GM12878 (cell line): Measurements from ENCODE around the gene ISG20L2. TPM values are rescaled to one million over a fixed set of nuclear protein-coding genes. Genes with fewer than 3 reads are reported as not detected.

Experiments
- ATF3 ChIP-seq: IDR thresholded peaks from 2 replicates; pipeline ENCODE4 v1.6.1; 2011; ENCODE audit warnings: low read depth, mild to moderate bottlenecking, low read length, moderate library complexity, borderline replicate concordance; ENCODE audit errors: extremely low read depth
- ATF7 ChIP-seq: fragments of 450-650 bp; IDR thresholded peaks from 2 replicates; pipeline ENCODE4 v1.6.1; 2016; ENCODE audit warnings: low read depth, mild to moderate bottlenecking
- BACH1 ChIP-seq: fragments of 450-650 bp; IDR thresholded peaks from 2 replicates; pipeline ENCODE4 v1.6.1; 2017; ENCODE audit warnings: mild to moderate bottlenecking, borderline replicate concordance
- HSF1 ChIP-seq: fragments of 150-350 bp; IDR thresholded peaks from 2 replicates; pipeline ENCODE4 v1.6.1; 2014; ENCODE audit warnings: mild to moderate bottlenecking, low read depth, low read length
- IKZF2 ChIP-seq, 2 experiments: fragments of 450-650 bp; IDR thresholded peaks; 2 replicates each; pipeline ENCODE4 v1.6.1; 2017; ENCODE audit warnings: mild to moderate bottlenecking in 2 of 2, moderate library complexity in 2 of 2
- MEF2A ChIP-seq: IDR thresholded peaks from 2 replicates; pipeline ENCODE4 v1.6.1; 2011; ENCODE audit warnings: low read depth, mild to moderate bottlenecking, low read length, moderate library complexity; ENCODE audit not compliant: insufficient read depth
- POLR2A ChIP-seq: IDR thresholded peaks from 2 replicates; pipeline ENCODE4 v1.6.1; 2011; ENCODE audit warnings: low read depth, mild to moderate bottlenecking, low read length
- POLR2AphosphoS5 ChIP-seq: IDR thresholded peaks from 2 replicates; pipeline ENCODE4 v1.6.1; 2011; ENCODE audit warnings: mild to moderate bottlenecking, low read length, inconsistent platforms
- RAD51 ChIP-seq: fragments of 450-650 bp; IDR thresholded peaks from 2 replicates; pipeline ENCODE4 v1.6.1; 2016; ENCODE audit warnings: moderate library complexity, mild to moderate bottlenecking, inconsistent platforms
- RELA ChIP-seq: fragments of 450-650 bp; IDR thresholded peaks from 2 replicates; pipeline ENCODE4 v1.8.0; 2014; ENCODE audit warnings: borderline replicate concordance; ENCODE audit not compliant: partially characterized antibody
- SPI1 ChIP-seq: IDR thresholded peaks from 2 replicates; pipeline ENCODE4 v1.6.1; 2011; ENCODE audit warnings: low read depth, mild to moderate bottlenecking, low read length, moderate library complexity, borderline replicate concordance; ENCODE audit not compliant: insufficient read depth
- ZBTB11 ChIP-seq: fragments of 450-650 bp; formaldehyde crosslinking; IDR thresholded peaks from 2 replicates; pipeline ENCODE4 v1.5.0; 2022; ENCODE audit warnings: mild to moderate bottlenecking, missing genetic modification characterization
- ZBTB4 ChIP-seq: fragments of 450-650 bp; formaldehyde crosslinking; IDR thresholded peaks from 2 replicates; pipeline ENCODE4 v1.4.0; 2022; ENCODE audit warnings: mild to moderate bottlenecking, moderate library complexity
- ZNF384 ChIP-seq: IDR thresholded peaks from 2 replicates; pipeline ENCODE4 v1.6.1; 2012; ENCODE audit warnings: low read depth, mild to moderate bottlenecking, low read length, improper control_type of control experiment, borderline replicate concordance
- ZNF592 ChIP-seq: fragments of 450-650 bp; IDR thresholded peaks from 2 replicates; pipeline ENCODE4 v1.6.1; 2017; ENCODE audit warnings: mild to moderate bottlenecking, moderate library complexity
- polyA plus RNA-seq, 11 experiments: library from polyadenylated mRNA; depleted of rRNA in 4 of 11; unstranded in 6 of 11; stranded (reverse) in 5 of 11; fragments of >200 nt; fragmentation: Nextera tagmentation in 4 of 11; fragmentation: Illumina TruSeq in 1 of 11; extraction: Ambion mirVana in 4 of 11; extraction: Trizol in 1 of 11; gene quantifications; 1 replicate in 1 of 11; 2 replicates in 10 of 11; pipeline versions ENCODE4 v1.2.1 to v1.2.3, GENCODE V29; 2011 to 2016; ENCODE audit warnings: inconsistent platforms in 2 of 11, missing spikeins in 2 of 11, low read depth in 1 of 11
- total RNA-seq, 4 experiments: library from RNA; depleted of rRNA in 3 of 4; stranded (reverse); fragments of >200 nt in 3 of 4; fragmentation: Illumina TruSeq in 1 of 4; extraction: Trizol in 1 of 4; gene quantifications; 2 replicates each; pipeline versions ENCODE4 v1.2.1 to v1.2.3, GENCODE V29; 2013 to 2021

Gene ISG20L2
- total and polyA plus RNA-seq, 10 of the 15 experiments (the other 5 are each of a cell fraction or from before 2014, with no cell fraction given), result 16.4 to 111 (median 48.0) TPM

GRCh38 chr1:156728599-156729462 is at the start of gene ISG20L2 (continued):
- TF ChIP-seq MEF2A (0 out of 2 replicates have a peak, but pooled peaks have one; percentile 15), ZNF384 (0 out of 2 replicates have a peak, but pooled peaks have one; percentile 3), ATF7 (peak; percentile 89), BACH1 (0 out of 2 replicates have a peak, but pooled peaks have one; percentile 19), RELA (peak; percentile 60), ATF3 (0 out of 2 replicates have a peak, but pooled peaks have one; percentile 9), RAD51 (peak; percentile 51), ZBTB11 (CRISPR knock-in tag) (no peak), HSF1 (0 out of 2 replicates have a peak, but pooled peaks have one; percentile 15), ZNF592 (no peak), ZBTB4 (CRISPR knock-in tag) (no peak), POLR2A (peak; percentile 92), SPI1 (peak; percentile 72), POLR2AphosphoS5 (peak; percentile 96), IKZF2 (IDR thresholded peaks at IDR 0.05) (peak in 1 of 2 experiments; percentile 31; a peak in 1 of 4 replicates)
